H1 (cell line): ENCODE results near the gene DTX3. TPM values are rescaled to one million over a fixed set of nuclear protein-coding genes. Genes with fewer than 3 reads are reported as not detected.

Experiments used
- CTCF ChIA-PET: fragments of 300-600 bp; sonication (Branson Sonifier 250); formaldehyde crosslinking; loops from one replicate; lab custom pipeline; 2021; ENCODE audit not compliant: partially characterized antibody; lab: Charles Lee
- POLR2A ChIA-PET: fragments of 300-600 bp; sonication (Branson Sonifier 250); formaldehyde crosslinking; loops from one replicate; lab custom pipeline; 2021; ENCODE audit warnings: inconsistent platforms; ENCODE audit not compliant: partially characterized antibody; lab: Charles Lee
- DNase-seq, 2 experiments: peaks; one replicate each; pipeline versions ENCODE4 v3.0.0 to v3.0.0-alpha.2; 2010 to 2022; ENCODE audit warnings: low spot score in 2 of 2, low read depth in 1 of 2, mixed read lengths in 1 of 2
- FAIRE-seq: peaks from 2 replicates; lab custom pipeline; 2011; peaks lifted over from hg19 to GRCh38; lab: Jason Lieb, UNC
- H2AFZ ChIP-seq: 2 replicates; pipeline ENCODE4 v1.8.1; 2012; ENCODE audit warnings: low read length, inconsistent platforms
- H2AK5ac ChIP-seq: 2 replicates; pipeline ENCODE4 v1.6.1; 2013; ENCODE audit warnings: low read depth, low read length
- H2BK120ac ChIP-seq: replicated peaks from 2 replicates; pipeline ENCODE3; 2013; ENCODE audit warnings: low read depth, low read length, inconsistent platforms
- H2BK12ac ChIP-seq: 2 replicates; pipeline ENCODE4 v1.6.1; 2013; ENCODE audit warnings: low read depth, low read length
- H2BK15ac ChIP-seq: 2 replicates; pipeline ENCODE4 v1.6.1; 2013; ENCODE audit warnings: low read length
- H2BK20ac ChIP-seq: 2 replicates; pipeline ENCODE4 v1.6.1; 2013; ENCODE audit warnings: low read length
- H2BK5ac ChIP-seq: 2 replicates; pipeline ENCODE4 v1.6.1; 2013; ENCODE audit warnings: low read depth, low read length
- H3K14ac ChIP-seq: 2 replicates; pipeline ENCODE4 v1.6.1; 2013; ENCODE audit warnings: inconsistent platforms; ENCODE audit not compliant: insufficient read length
- H3K18ac ChIP-seq: 2 replicates; pipeline ENCODE4 v1.6.1; 2013; ENCODE audit warnings: low read length; ENCODE audit errors: extremely low read depth
- H3K23ac ChIP-seq: 2 replicates; pipeline ENCODE4 v1.6.1; 2013; ENCODE audit warnings: inconsistent platforms; ENCODE audit not compliant: insufficient read length
- H3K23me2 ChIP-seq: 2 replicates; pipeline ENCODE4 v1.6.1; 2013; ENCODE audit warnings: low read depth, low read length
- H3K27ac ChIP-seq: 2 replicates; pipeline ENCODE4 v1.6.1; 2011; ENCODE audit warnings: low read depth, low read length, inconsistent platforms
- H3K27me3 ChIP-seq, 4 experiments: replicated peaks in 1 of 4; 1 replicate in 1 of 4; 2 replicates in 3 of 4; pipeline versions ENCODE4 v1.6.1 to v1.8.1; 2011 to 2013; ENCODE audit warnings: low read length in 3 of 4, mild to moderate bottlenecking in 3 of 4, inconsistent platforms in 2 of 4, mixed read lengths in 2 of 4, moderate library complexity in 1 of 4; ENCODE audit not compliant: control insufficient read depth in 3 of 4, insufficient read depth in 3 of 4; ENCODE audit errors: extremely low read depth in 1 of 4
- H3K36me3 ChIP-seq, 4 experiments: 2 replicates each; pipeline versions ENCODE4 v1.6.1 to v1.8.1; 2011 to 2013; ENCODE audit warnings: mild to moderate bottlenecking in 4 of 4, low read length in 3 of 4, moderate library complexity in 2 of 4, control low read depth in 1 of 4, inconsistent platforms in 1 of 4; ENCODE audit not compliant: insufficient read depth in 4 of 4, control insufficient read depth in 2 of 4
- H3K4ac ChIP-seq: replicated peaks from 2 replicates; pipeline ENCODE3; 2013; ENCODE audit warnings: low read length, low read depth, mixed read lengths, inconsistent platforms; ENCODE audit not compliant: insufficient read length
- H3K4me1 ChIP-seq, 4 experiments: replicated peaks in 1 of 4; 1 replicate in 1 of 4; 2 replicates in 3 of 4; pipeline versions ENCODE4 v1.6.1 to v1.8.1; 2011 to 2013; ENCODE audit warnings: low read length in 3 of 4, inconsistent platforms in 2 of 4, mixed read lengths in 1 of 4; ENCODE audit not compliant: insufficient read depth in 4 of 4, control insufficient read depth in 3 of 4
- H3K4me2 ChIP-seq, 2 experiments: 2 replicates each; pipeline versions ENCODE4 v1.6.1 to v1.8.1; 2011 to 2013; ENCODE audit warnings: low read depth in 2 of 2, low read length in 2 of 2, control low read depth in 1 of 2, inconsistent platforms in 1 of 2, mild to moderate bottlenecking in 1 of 2; ENCODE audit not compliant: insufficient read depth in 1 of 2
- H3K4me3 ChIP-seq, 4 experiments: fragments of 200-600, 300-600 bp in 1 of 4; sonication (generic), shearing (Covaris generic), sonication (Bioruptor Twin) in 1 of 4; 2 replicates each; pipeline versions ENCODE4 v1.5.1 to v1.8.1; 2011 to 2016; ENCODE audit warnings: low read length in 4 of 4, low read depth in 3 of 4, control low read depth in 2 of 4, inconsistent platforms in 2 of 4, mild to moderate bottlenecking in 2 of 4, mixed read lengths in 1 of 4, moderate library complexity in 1 of 4; ENCODE audit not compliant: insufficient read depth in 2 of 4; ENCODE audit errors: extremely low read depth in 1 of 4
- H3K56ac ChIP-seq: replicated peaks from 2 replicates; pipeline ENCODE3; 2013; ENCODE audit warnings: low read depth, mild to moderate bottlenecking, mixed read lengths, low read length, inconsistent platforms; ENCODE audit not compliant: insufficient read length
- H3K79me1 ChIP-seq: 2 replicates; pipeline ENCODE4 v1.6.1; 2013; ENCODE audit warnings: low read depth, low read length, control low read depth
- H3K79me2 ChIP-seq, 2 experiments: 2 replicates each; pipeline versions ENCODE4 v1.6.1 to v1.8.1; 2012 to 2013; ENCODE audit warnings: low read length in 2 of 2, mild to moderate bottlenecking in 2 of 2, inconsistent platforms in 1 of 2; ENCODE audit not compliant: insufficient read depth in 2 of 2, control insufficient read depth in 1 of 2
- H3K9ac ChIP-seq, 4 experiments: replicated peaks in 1 of 4; 1 replicate in 1 of 4; 2 replicates in 3 of 4; pipeline versions ENCODE4 v1.6.1 to v1.8.1; 2011 to 2013; ENCODE audit warnings: low read depth in 3 of 4, low read length in 3 of 4, control low read depth in 2 of 4, mild to moderate bottlenecking in 2 of 4, moderate library complexity in 2 of 4, inconsistent platforms in 1 of 4; ENCODE audit errors: extremely low read depth in 1 of 4
- H3K9me3 ChIP-seq, 2 experiments: 2 replicates each; pipeline versions ENCODE4 v1.6.1 to v1.8.1; 2012 to 2013; ENCODE audit warnings: mild to moderate bottlenecking in 2 of 2, moderate library complexity in 2 of 2, control low read depth in 1 of 2, inconsistent platforms in 1 of 2, low read depth in 1 of 2, low read length in 1 of 2, mixed read lengths in 1 of 2; ENCODE audit not compliant: insufficient read depth in 2 of 2
- H4K20me1 ChIP-seq, 2 experiments: replicated peaks in 1 of 2; 2 replicates each; pipeline versions ENCODE3 to v1.8.1; 2011 to 2013; ENCODE audit warnings: inconsistent platforms in 2 of 2, low read length in 2 of 2, mild to moderate bottlenecking in 1 of 2; ENCODE audit not compliant: insufficient read depth in 2 of 2, control insufficient read depth in 1 of 2
- H4K5ac ChIP-seq: 2 replicates; pipeline ENCODE4 v1.6.1; 2013; ENCODE audit warnings: low read length, low read depth, mixed read lengths, inconsistent platforms; ENCODE audit not compliant: insufficient read length
- H4K8ac ChIP-seq: 2 replicates; pipeline ENCODE4 v1.8.0; 2013; ENCODE audit warnings: mild to moderate bottlenecking, moderate library complexity, low read length, inconsistent platforms; ENCODE audit not compliant: insufficient read depth; ENCODE audit errors: extremely low read depth
- H4K91ac ChIP-seq: replicated peaks from 2 replicates; pipeline ENCODE3; 2013; ENCODE audit warnings: low read length, mixed read lengths, inconsistent platforms; ENCODE audit not compliant: insufficient read length
- ASH2L ChIP-seq: fragments of 200-600, 300-600 bp; sonication (generic); IDR thresholded peaks from one replicate; pipeline ENCODE4 v1.7.1; 2017; ENCODE audit warnings: low read length
- CHD1 ChIP-seq: IDR thresholded peaks from 2 replicates; pipeline ENCODE4 v1.6.1; 2012; ENCODE audit warnings: low read depth, low read length, improper control_type of control experiment
- CREB1 ChIP-seq: IDR thresholded peaks from 2 replicates; pipeline ENCODE4 v1.6.1; 2012; ENCODE audit warnings: inconsistent platforms
- EGR1 ChIP-seq: IDR thresholded peaks from 2 replicates; pipeline ENCODE4 v1.6.1; 2011; ENCODE audit warnings: low read depth, low read length, borderline replicate concordance
- EP300 ChIP-seq, 2 experiments: IDR thresholded peaks; 1 replicate in 1 of 2; 2 replicates in 1 of 2; pipeline ENCODE4 v1.6.1; 2011 to 2012; ENCODE audit warnings: low read depth in 2 of 2, low read length in 2 of 2, mild to moderate bottlenecking in 2 of 2, borderline replicate concordance in 1 of 2, inconsistent platforms in 1 of 2, moderate library complexity in 1 of 2
- HDAC2 ChIP-seq, 2 experiments: fragments of 300-600 bp in 1 of 2; sonication (generic) in 1 of 2; IDR thresholded peaks; 2 replicates each; pipeline ENCODE4 v1.6.1; 2011 to 2012; ENCODE audit warnings: low read depth in 2 of 2, low read length in 2 of 2, mild to moderate bottlenecking in 2 of 2, moderate library complexity in 2 of 2, borderline replicate concordance in 1 of 2, inconsistent platforms in 1 of 2
- KDM5A ChIP-seq: fragments of 200-600 bp; IDR thresholded peaks from 2 replicates; pipeline ENCODE4 v1.7.1; 2012; ENCODE audit warnings: mild to moderate bottlenecking, low read length, inconsistent platforms, mixed read lengths
- NANOG ChIP-seq: IDR thresholded peaks from 2 replicates; pipeline ENCODE4 v1.6.1; 2011; ENCODE audit warnings: low read length, low read depth, mild to moderate bottlenecking, inconsistent platforms; ENCODE audit not compliant: insufficient read depth, poor library complexity, severe bottlenecking
- RAD21 ChIP-seq, 2 experiments: IDR thresholded peaks in 1 of 2; conservative IDR thresholded peaks in 1 of 2; 2 replicates each; pipeline ENCODE4 v1.6.1; 2011; ENCODE audit warnings: low read depth in 2 of 2, low read length in 2 of 2, improper control_type of control experiment in 1 of 2, inconsistent platforms in 1 of 2, mild to moderate bottlenecking in 1 of 2, moderate library complexity in 1 of 2
- RFX5 ChIP-seq: IDR thresholded peaks from 2 replicates; pipeline ENCODE4 v1.6.1; 2011; ENCODE audit warnings: low read depth, low read length, improper control_type of control experiment, borderline replicate concordance
- SAP30 ChIP-seq: fragments of 300-600 bp; sonication (generic); IDR thresholded peaks from 2 replicates; pipeline ENCODE4 v1.7.1; 2012; ENCODE audit warnings: low read length, moderate library complexity, mild to moderate bottlenecking, inconsistent platforms; ENCODE audit not compliant: insufficient read depth, insufficient replicate concordance
- SIN3A ChIP-seq, 2 experiments: IDR thresholded peaks in 1 of 2; conservative IDR thresholded peaks in 1 of 2; 2 replicates each; pipeline ENCODE4 v1.6.1; 2011 to 2012; ENCODE audit warnings: low read length in 2 of 2, improper control_type of control experiment in 1 of 2, low read depth in 1 of 2, mild to moderate bottlenecking in 1 of 2
- SP4 ChIP-seq: IDR thresholded peaks from 2 replicates; pipeline ENCODE4 v1.6.1; 2012; ENCODE audit warnings: low read length, inconsistent platforms
- YY1 ChIP-seq: IDR thresholded peaks from 2 replicates; pipeline ENCODE4 v1.6.1; 2011; ENCODE audit warnings: low read depth, mild to moderate bottlenecking, low read length
- WGBS, 2 experiments: shearing (Covaris generic) in 1 of 2; methylation state at CpG; one replicate each; pipeline versions ENCODE4 v1.1.6 to v1.1.7; 2013 to 2015; ENCODE audit warnings: low lambda C conversion rate in 2 of 2, mixed read lengths in 2 of 2, inconsistent platforms in 1 of 2, low coverage in 1 of 2, missing lambda C conversion rate in 1 of 2; ENCODE audit not compliant: insufficient replicate concordance in 2 of 2, insufficient coverage in 1 of 2, insufficient read length in 1 of 2; ENCODE audit errors: extremely low coverage in 1 of 2, missing lambda C conversion rate in 1 of 2; 5-methylcytosine and 5-hydroxymethylcytosine counted together
- polyA plus RNA-seq, 7 experiments: library from polyadenylated mRNA; depleted of rRNA in 3 of 7; stranded (reverse) in 5 of 7; unstranded in 2 of 7; fragments of >200 nt in 5 of 7; fragments of 200-250 nt in 2 of 7; gene quantifications; 1 replicate in 5 of 7; 2 replicates in 1 of 7; 4 replicates in 1 of 7; pipeline versions ENCODE4 v1.2.1 to v1.2.3, GENCODE V29; 2011 to 2013; ENCODE audit warnings: missing spikeins in 2 of 7, mixed read lengths in 2 of 7
- total RNA-seq: library from RNA; stranded (reverse); fragmentation: NEBNext Ultra II Directional; extraction: Animal tissue kit (Norgen Biotek cat#: 25700); gene quantifications from 2 replicates; pipeline ENCODE4 v1.2.1, GENCODE V29; 2021

DTX3 gene
- total and polyA plus RNA-seq, 2 of the 8 experiments (the other 6 are each of a cell fraction or from before 2014, with no cell fraction given), result 41.8 to 92.5 TPM

DNA sequence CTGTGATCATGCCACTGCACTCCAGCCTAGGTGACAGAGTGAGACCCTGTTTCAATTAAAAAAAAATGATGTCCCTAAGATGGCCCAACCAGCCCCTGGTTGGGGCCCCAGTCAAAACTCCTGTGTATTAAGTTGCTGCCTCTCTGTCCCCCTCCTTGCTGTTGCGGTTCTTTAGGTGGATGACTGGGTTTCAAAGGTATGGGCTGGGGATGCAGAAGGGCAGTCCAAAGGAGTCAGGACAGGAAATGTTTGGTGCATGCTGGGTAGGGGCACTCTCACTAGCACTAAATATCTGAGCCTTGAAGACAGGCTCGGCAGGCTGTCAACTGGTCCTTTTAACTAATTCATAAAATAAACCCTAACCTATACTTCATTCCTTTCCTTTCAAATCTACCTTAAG lies 25.6 kb upstream of the DTX3 start:
- peaks cover 4 to 10% of the 10 kb centered on the region in 2 experiments for H4K20me1 ChIP-seq
- H3K36me3 ChIP-seq, result peaks cover 20 to 62% (median 46%) of the 10 kb centered on the region in 4 experiments
- no peak overlapping the region for H2AFZ ChIP-seq
- no peaks in the 10 kb centered on the region for H3K27me3 ChIP-seq
- no peak overlapping the region for H3K4me2 ChIP-seq
- no peak overlapping the region for H2BK20ac ChIP-seq
- no peaks in the 10 kb centered on the region for H3K79me1 ChIP-seq
- H2BK5ac ChIP-seq, result no peak overlapping the region
- no peak overlapping the region for H2AK5ac ChIP-seq
- H4K5ac ChIP-seq, result no peak overlapping the region
- no peak overlapping the region for H3K27ac ChIP-seq
- DNase-seq (no peak), FAIRE-seq (no peak)
- no peak overlapping the region for H4K8ac ChIP-seq
- no peaks in the 10 kb centered on the region for H3K79me2 ChIP-seq
- no peak overlapping the region for H3K4ac ChIP-seq
- no peaks in the 10 kb centered on the region for H3K9me3 ChIP-seq
- ChIA-PET POLR2A (interaction anchor here (1.6 kb wide), 1 partner anchor 59 kb away, joined by 4 read pairs; the partner anchor contains the start of gene DDIT3), CTCF (interaction anchor here (7.8 kb wide), 1 partner anchor 45 kb away, joined by 201 read pairs; no protein-coding TSS in a partner anchor)
- H3K56ac ChIP-seq, result no peak overlapping the region
- no peak overlapping the region for H3K23ac ChIP-seq
- TF ChIP-seq ASH2L (no peak), NANOG (no peak), EGR1 (no peak), RFX5 (no peak), CREB1 (no peak), CHD1 (no peak), SIN3A (conservative IDR thresholded peaks at IDR 0.05 in 1 of 2, IDR thresholded peaks at IDR 0.05 in 1 of 2; ENCODE audit: low read depth in 1 of 2, low read length in 2 of 2) (no peak), HDAC2 (IDR thresholded peaks at IDR 0.05; ENCODE audit: borderline replicate concordance in 1 of 2, low read depth in 2 of 2, low read length in 2 of 2) (no peak), SAP30 (no peak), YY1 (no peak), KDM5A (no peak), EP300 (IDR thresholded peaks at IDR 0.05; ENCODE audit: borderline replicate concordance in 1 of 2, low read depth in 2 of 2, low read length in 2 of 2) (no peak), SP4 (no peak), RAD21 (IDR thresholded peaks at IDR 0.05 in 1 of 2, conservative IDR thresholded peaks at IDR 0.05 in 1 of 2; ENCODE audit: low read depth in 2 of 2, low read length in 2 of 2) (no peak)
- no peak overlapping the region for H3K4me3 ChIP-seq
- H4K91ac ChIP-seq, result no peak overlapping the region
- H3K9ac ChIP-seq, result no peak overlapping the region
- H2BK15ac ChIP-seq, result no peak overlapping the region
- H3K4me1 ChIP-seq, result no peaks in the 10 kb centered on the region
- no peak overlapping the region for H2BK12ac ChIP-seq
- no peak overlapping the region for H3K14ac ChIP-seq
- WGBS, 2 experiments, result 98% methylated on average over 2 of the region's 2 CpGs; no CpG with 5 or more reads in 1 of the 2 experiments
- H3K23me2 ChIP-seq, result no peaks in the 10 kb centered on the region
- no peak overlapping the region for H3K18ac ChIP-seq
- no peak overlapping the region for H2BK120ac ChIP-seq
